Measurements from ENCODE around the gene LIPC.

DNA sequence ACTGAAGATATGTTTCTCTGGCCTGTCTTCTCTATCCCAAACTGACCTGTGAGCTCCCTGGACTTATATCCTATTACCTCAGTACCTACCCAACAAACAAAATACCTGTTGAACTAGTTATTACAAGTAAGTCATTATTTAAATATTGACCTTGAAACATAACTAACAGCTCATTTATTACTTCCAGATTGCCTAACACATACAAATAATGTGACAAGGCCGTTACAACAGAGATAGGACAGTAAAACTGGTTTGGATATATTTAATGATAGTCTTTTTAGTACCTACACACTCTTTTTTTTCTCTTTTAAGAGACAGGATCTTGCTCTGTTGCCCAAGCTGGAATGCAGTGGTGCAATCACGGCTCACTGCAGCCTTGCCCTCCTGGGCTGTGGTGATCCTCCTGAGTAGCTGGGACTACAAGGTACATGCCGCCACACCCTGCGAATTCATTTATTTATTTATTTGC lies 172.7 kb downstream of the LIPC start:
- TF ChIP-seq EZH2 (IDR thresholded peaks at IDR 0.05; ENCODE audit: insufficient read depth, poor library complexity, severe bottlenecking) (no peak), EZH2phosphoT487 (IDR thresholded peaks at IDR 0.05; ENCODE audit: insufficient read depth, low read depth) (no peak)

All from GM23248 (cell line).